Effector memory CD8-positive, alpha-beta T cell (primary cell): ENCODE measurements around the gene NR3C2.

ENCODE experiments used
- ATAC-seq: fragments of 150-1000 bp; cut with Tn5 transposase; replicated peaks from 2 replicates; pipeline ENCODE4 v1.10.0; 2021; ENCODE audit warnings: mild to moderate bottlenecking, moderate library complexity
- DNase-seq, 3 experiments: peaks; one replicate each; pipeline ENCODE4 v3.0.0; 2021
- H3K27ac Mint-ChIP-seq, 2 donors: one replicate each; pipeline ENCODE4 v1.8.0; 2022; ENCODE audit warnings: mild to moderate bottlenecking in 2 of 2, mixed read lengths in 2 of 2, moderate library complexity in 2 of 2
- H3K27me3 Mint-ChIP-seq, 2 donors: one replicate each; pipeline ENCODE4 v1.8.0; 2022; ENCODE audit warnings: mixed read lengths in 2 of 2
- H3K36me3 Mint-ChIP-seq: one replicate; pipeline ENCODE4 v1.8.0; 2022; ENCODE audit warnings: mild to moderate bottlenecking, moderate library complexity, mixed read lengths; ENCODE audit not compliant: insufficient read depth
- H3K4me1 Mint-ChIP-seq, 2 donors: one replicate each; pipeline ENCODE4 v1.8.0; 2022; ENCODE audit warnings: low read depth in 2 of 2, mixed read lengths in 2 of 2
- H3K4me3 Mint-ChIP-seq, 2 donors: one replicate each; pipeline ENCODE4 v1.8.0; 2022; ENCODE audit warnings: mild to moderate bottlenecking in 2 of 2, mixed read lengths in 2 of 2, moderate library complexity in 2 of 2
- H3K9me3 Mint-ChIP-seq, 2 donors: one replicate each; pipeline ENCODE4 v1.8.0; 2022; ENCODE audit warnings: mixed read lengths in 2 of 2

The NR3C2 gene

GRCh38 chr4:148426643-148427042 lies 15.6 kb downstream of the NR3C2 start:
- Mint-ChIP-seq H3K27me3 (no peaks in the 10 kb centered on the region), H3K36me3 (no peaks in the 10 kb centered on the region), H3K4me1 (peaks cover 37 to 53% of the 10 kb centered on the region in 2 donors), H3K4me3 (no peak overlapping the region), H3K27ac (peak overlapping the region in 1 of 2 donors; percentile 15), H3K9me3 (no peaks in the 10 kb centered on the region)
- DNase-seq (no peak), ATAC-seq (no peak)

GRCh38 chr4:148425327-148426110 lies 16.7 kb downstream of the NR3C2 start:
- DNase-seq (no peak), ATAC-seq (no peak)
- Mint-ChIP-seq H3K4me3 (no peak overlapping the region), H3K4me1 (peaks cover 38 to 49% of the 10 kb centered on the region in 2 donors), H3K9me3 (no peaks in the 10 kb centered on the region), H3K36me3 (no peaks in the 10 kb centered on the region), H3K27me3 (no peaks in the 10 kb centered on the region), H3K27ac (peak overlapping the region; percentile 7 to 30)

GRCh38 chr4:148420397-148420796 lies 21.8 kb downstream of the NR3C2 start:
- Mint-ChIP-seq H3K27ac (no peak overlapping the region), H3K9me3 (no peaks in the 10 kb centered on the region), H3K36me3 (no peaks in the 10 kb centered on the region), H3K4me3 (no peak overlapping the region), H3K27me3 (no peaks in the 10 kb centered on the region), H3K4me1 (peaks cover 24 to 41% of the 10 kb centered on the region in 2 donors)
- no peak for DNase-seq
- ATAC-seq, result no peak

- ATAC-seq (no peak), DNase-seq (no peak)
- no peaks in the 10 kb centered on the region for H3K27me3 Mint-ChIP-seq
- no peaks in the 10 kb centered on the region for H3K9me3 Mint-ChIP-seq
- H3K4me3 Mint-ChIP-seq, result no peak overlapping the region
- H3K4me1 Mint-ChIP-seq, result peaks cover 14 to 33% of the 10 kb centered on the region in 2 donors
- peaks cover 3% of the 10 kb centered on the region for H3K36me3 Mint-ChIP-seq
- H3K27ac Mint-ChIP-seq, result no peak overlapping the region
Measured at GRCh38 chr4:148415500-148415899, 26.7 kb downstream of the NR3C2 start.

GRCh38 chr4:148412460-148412994 lies 29.7 kb downstream of the NR3C2 start:
- DNase-seq (no peak), ATAC-seq (no peak)
- Mint-ChIP-seq H3K27ac (no peak overlapping the region), H3K27me3 (no peaks in the 10 kb centered on the region), H3K9me3 (no peaks in the 10 kb centered on the region), H3K36me3 (peaks cover 3% of the 10 kb centered on the region), H3K4me3 (no peak overlapping the region), H3K4me1 (peaks cover 8 to 20% of the 10 kb centered on the region in 2 donors)

- no peak overlapping the region for H3K4me3 Mint-ChIP-seq
- H3K27me3 Mint-ChIP-seq, result no peaks in the 10 kb centered on the region
- no peaks in the 10 kb centered on the region for H3K9me3 Mint-ChIP-seq
- DNase-seq (no peak), ATAC-seq (no peak)
- no peak overlapping the region for H3K27ac Mint-ChIP-seq
- H3K4me1 Mint-ChIP-seq, result peaks cover 0 to 9% of the 10 kb centered on the region in 2 donors
- H3K36me3 Mint-ChIP-seq, result no peaks in the 10 kb centered on the region
Measured at GRCh38 chr4:148405161-148405893, 36.9 kb downstream of the NR3C2 start.

GRCh38 chr4:148398988-148399387 lies 43.2 kb downstream of the NR3C2 start:
- ATAC-seq (no peak), DNase-seq (no peak)
- no peaks in the 10 kb centered on the region for H3K27me3 Mint-ChIP-seq
- no peaks in the 10 kb centered on the region for H3K36me3 Mint-ChIP-seq
- peaks cover 9 to 16% of the 10 kb centered on the region in 2 donors for H3K4me1 Mint-ChIP-seq
- no peak overlapping the region for H3K4me3 Mint-ChIP-seq
- no peaks in the 10 kb centered on the region for H3K9me3 Mint-ChIP-seq
- no peak overlapping the region for H3K27ac Mint-ChIP-seq

- DNase-seq, result no peak
- no peaks in the 10 kb centered on the region for H3K27me3 Mint-ChIP-seq
- peak overlapping the region in 1 of 2 donors; percentile 4 for H3K27ac Mint-ChIP-seq
- peaks cover 10 to 19% of the 10 kb centered on the region in 2 donors for H3K4me1 Mint-ChIP-seq
- H3K36me3 Mint-ChIP-seq, result no peaks in the 10 kb centered on the region
- H3K4me3 Mint-ChIP-seq, result no peak overlapping the region
- H3K9me3 Mint-ChIP-seq, result no peaks in the 10 kb centered on the region
- no peak for ATAC-seq
Measured at GRCh38 chr4:148397771-148398170, 44.4 kb downstream of the NR3C2 start.

- DNase-seq (no peak), ATAC-seq (no peak)
- H3K27me3 Mint-ChIP-seq, result no peaks in the 10 kb centered on the region
- H3K27ac Mint-ChIP-seq, result peak overlapping the region in 1 of 2 donors; percentile 4
- H3K9me3 Mint-ChIP-seq, result no peaks in the 10 kb centered on the region
- no peaks in the 10 kb centered on the region for H3K36me3 Mint-ChIP-seq
- H3K4me3 Mint-ChIP-seq, result no peak overlapping the region
- peaks cover 11 to 20% of the 10 kb centered on the region in 2 donors for H3K4me1 Mint-ChIP-seq
Measured at GRCh38 chr4:148396986-148397673, 45.1 kb downstream of the NR3C2 start.

- H3K36me3 Mint-ChIP-seq, result no peaks in the 10 kb centered on the region
- no peak overlapping the region for H3K27ac Mint-ChIP-seq
- ATAC-seq (no peak), DNase-seq (no peak)
- H3K27me3 Mint-ChIP-seq, result no peaks in the 10 kb centered on the region
- peaks cover 9 to 20% of the 10 kb centered on the region in 2 donors for H3K4me1 Mint-ChIP-seq
- no peaks in the 10 kb centered on the region for H3K9me3 Mint-ChIP-seq
- no peak overlapping the region for H3K4me3 Mint-ChIP-seq
Measured at GRCh38 chr4:148395771-148396170, 46.4 kb downstream of the NR3C2 start.

GRCh38 chr4:148391056-148391455 lies 51.2 kb downstream of the NR3C2 start:
- H3K4me3 Mint-ChIP-seq, result no peak overlapping the region
- no peak overlapping the region for H3K27ac Mint-ChIP-seq
- peaks cover 11 to 12% of the 10 kb centered on the region in 2 donors for H3K4me1 Mint-ChIP-seq
- no peaks in the 10 kb centered on the region for H3K36me3 Mint-ChIP-seq
- H3K9me3 Mint-ChIP-seq, result no peaks in the 10 kb centered on the region
- no peak for DNase-seq
- H3K27me3 Mint-ChIP-seq, result no peaks in the 10 kb centered on the region
- no peak for ATAC-seq

- H3K4me1 Mint-ChIP-seq, result peaks cover 15 to 19% of the 10 kb centered on the region in 2 donors
- DNase-seq (no peak), ATAC-seq (no peak)
- no peaks in the 10 kb centered on the region for H3K9me3 Mint-ChIP-seq
- no peak overlapping the region for H3K27ac Mint-ChIP-seq
- H3K36me3 Mint-ChIP-seq, result no peaks in the 10 kb centered on the region
- no peak overlapping the region for H3K4me3 Mint-ChIP-seq
- no peaks in the 10 kb centered on the region for H3K27me3 Mint-ChIP-seq
Measured at GRCh38 chr4:148390311-148390710, 51.9 kb downstream of the NR3C2 start.

- peaks cover 19 to 24% of the 10 kb centered on the region in 2 donors for H3K4me1 Mint-ChIP-seq
- no peaks in the 10 kb centered on the region for H3K9me3 Mint-ChIP-seq
- ATAC-seq, result no peak
- no peaks in the 10 kb centered on the region for H3K27me3 Mint-ChIP-seq
- DNase-seq, result no peak
- H3K36me3 Mint-ChIP-seq, result peaks cover 9% of the 10 kb centered on the region
- H3K27ac Mint-ChIP-seq, result no peak overlapping the region
- no peak overlapping the region for H3K4me3 Mint-ChIP-seq
Measured at GRCh38 chr4:148380291-148380690, 61.9 kb downstream of the NR3C2 start.
